GM18502 (cell line): ENCODE measurements around the gene ADGRG7.

ENCODE experiments used
- ATAC-seq: cut with Tn5 transposase; IDR thresholded peaks from one replicate; pipeline ENCODE4 v1.9.1; 2021; ENCODE audit warnings: mild to moderate bottlenecking; ENCODE audit not compliant: unreplicated experiment, poor library complexity

The ADGRG7 gene

DNA sequence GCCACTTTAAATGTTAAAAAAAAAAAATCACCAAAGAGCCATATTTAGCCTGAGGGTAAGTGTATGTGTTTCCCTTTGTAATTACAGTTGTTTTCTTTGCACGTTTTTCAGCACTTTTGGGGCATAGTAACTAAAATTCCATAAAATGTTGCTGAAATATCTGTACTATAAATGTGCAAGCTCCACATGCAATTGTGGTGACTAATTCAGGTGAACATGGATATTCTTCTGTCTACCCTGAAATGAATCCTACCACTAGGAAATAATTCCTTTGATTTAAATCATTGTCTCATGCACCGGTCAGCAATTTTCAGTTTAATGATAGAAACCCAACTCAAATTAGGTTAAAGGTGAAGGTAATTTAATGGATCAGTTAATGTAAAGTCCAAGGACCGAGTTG lies 86.8 kb downstream of the ADGRG7 start:
- ATAC-seq = no peak

DNA sequence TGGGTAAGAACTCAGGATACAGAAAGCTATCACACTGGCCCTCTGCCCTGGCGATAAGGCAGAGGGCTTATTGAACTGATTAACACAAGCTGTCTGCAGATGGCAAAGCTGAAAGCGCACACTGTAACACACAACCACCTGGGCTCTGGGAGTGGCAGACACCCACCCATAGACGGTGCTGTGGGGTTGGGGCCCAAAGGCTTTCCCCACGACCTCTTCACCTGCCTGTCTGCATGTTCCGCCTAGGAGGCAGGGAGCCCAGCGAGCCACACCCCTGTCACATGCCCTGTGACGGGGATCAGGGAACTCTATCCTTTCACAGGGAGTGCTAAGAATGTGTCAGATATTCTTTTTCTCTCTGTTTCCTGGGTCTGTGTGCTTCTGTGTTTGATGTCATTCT lies 87.8 kb downstream of the ADGRG7 start:
- no peak for ATAC-seq

DNA sequence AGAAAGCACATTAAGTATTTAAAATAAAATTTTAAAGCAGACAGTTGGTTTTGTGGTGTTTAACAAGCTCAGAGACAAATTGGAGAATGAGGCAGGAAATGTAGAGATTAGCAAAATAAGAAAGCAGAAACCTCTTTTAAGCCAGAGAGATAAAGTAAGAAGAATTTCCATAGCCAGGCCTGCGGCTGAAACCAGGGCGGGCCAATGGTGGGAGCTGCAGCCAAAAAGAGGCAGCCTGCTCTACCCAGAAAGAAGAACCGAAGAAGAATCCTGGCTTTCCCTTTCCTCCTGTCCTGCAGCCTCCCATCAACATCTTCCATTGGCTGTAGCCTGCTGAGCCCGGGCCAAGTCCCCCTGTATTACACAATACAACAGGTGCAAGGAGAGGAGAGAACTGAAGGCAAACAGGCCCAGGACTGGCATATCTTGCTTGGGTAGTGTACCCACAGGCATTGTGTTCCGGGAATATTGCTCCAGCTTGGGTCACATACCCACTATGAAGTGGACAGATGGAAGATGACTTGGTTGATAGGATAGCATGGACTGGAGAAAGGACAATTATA lies 88.4 kb downstream of the ADGRG7 start:
- ATAC-seq = no peak

DNA sequence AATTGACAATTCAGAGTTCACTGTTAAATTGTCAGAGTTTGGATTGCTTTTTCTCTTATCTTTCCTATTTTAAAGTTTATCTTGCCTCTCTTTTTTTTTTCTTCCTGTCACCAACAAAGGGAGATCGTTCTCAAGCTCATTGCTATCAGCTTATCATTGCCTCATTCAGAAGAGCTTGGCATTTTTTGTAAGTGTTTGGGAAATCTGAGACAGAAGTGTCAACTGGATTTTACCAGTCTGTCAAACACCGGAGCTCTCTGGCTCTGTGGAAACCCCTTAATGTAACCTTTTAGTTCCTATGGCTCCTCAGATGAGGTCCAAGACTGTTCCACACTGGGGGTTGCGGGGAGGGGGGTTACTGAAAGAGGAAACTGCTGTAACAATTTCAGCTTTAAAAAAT lies 89.3 kb downstream of the ADGRG7 start:
- no peak for ATAC-seq

DNA sequence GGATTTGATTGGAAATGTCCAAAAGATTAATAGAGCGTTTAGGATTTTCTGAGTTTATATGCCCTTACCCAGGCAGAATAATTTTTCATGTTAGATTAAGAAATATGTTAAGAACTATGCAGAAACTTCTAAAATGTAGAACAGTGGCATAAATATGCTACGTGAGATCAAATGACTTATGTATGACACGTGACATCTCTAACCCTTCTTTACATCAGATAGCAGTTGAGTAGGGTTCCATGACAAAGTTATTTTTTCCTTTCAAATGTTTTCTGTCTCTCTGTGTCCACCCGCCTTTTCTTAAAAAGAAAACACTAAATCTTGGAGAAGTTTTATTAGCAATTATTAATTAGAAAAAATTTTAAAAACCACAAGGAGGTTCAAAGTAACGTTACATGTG lies 91.3 kb downstream of the ADGRG7 start:
- ATAC-seq = no peak

DNA sequence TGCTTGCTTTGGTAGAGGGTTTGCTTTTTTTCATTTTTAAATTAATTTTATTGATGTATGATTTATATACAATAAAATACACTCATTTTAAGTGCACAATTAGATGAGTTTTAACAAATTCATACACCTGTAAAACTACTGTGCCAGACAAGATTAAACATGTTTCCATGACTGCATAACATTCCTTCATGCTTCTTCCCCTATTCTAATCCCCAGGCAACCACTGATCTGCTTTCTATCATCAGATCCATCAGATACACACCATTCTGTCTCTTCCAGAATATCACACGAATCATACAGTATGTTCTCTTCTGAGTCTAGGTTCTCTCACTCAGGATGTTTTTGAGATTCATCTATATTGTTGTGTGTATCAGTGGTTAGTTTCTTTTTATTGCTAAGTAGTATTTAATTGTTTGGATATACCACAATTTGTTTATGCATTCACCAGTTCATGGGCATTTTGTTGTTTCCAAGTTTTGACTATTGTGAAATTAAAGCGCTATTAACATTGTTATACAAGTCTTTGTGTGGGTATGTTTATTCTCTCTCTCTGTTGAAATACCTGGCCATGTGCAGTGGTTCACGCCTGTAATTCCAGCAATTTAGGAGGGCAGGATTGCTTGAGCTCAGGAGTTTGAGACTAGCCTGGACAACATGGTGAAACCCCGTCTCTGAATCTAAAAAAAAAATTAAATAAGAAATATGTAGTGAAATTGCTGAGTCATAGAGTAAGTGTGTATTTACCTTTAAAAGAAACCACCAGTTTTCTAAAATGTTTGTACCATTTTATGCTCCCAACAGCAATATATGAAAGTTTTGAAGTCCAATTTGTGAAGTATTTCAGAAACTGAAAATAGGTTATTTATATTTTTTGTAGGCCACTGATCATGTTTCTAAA lies 92.9 kb downstream of the ADGRG7 start:
- no peak for ATAC-seq

DNA sequence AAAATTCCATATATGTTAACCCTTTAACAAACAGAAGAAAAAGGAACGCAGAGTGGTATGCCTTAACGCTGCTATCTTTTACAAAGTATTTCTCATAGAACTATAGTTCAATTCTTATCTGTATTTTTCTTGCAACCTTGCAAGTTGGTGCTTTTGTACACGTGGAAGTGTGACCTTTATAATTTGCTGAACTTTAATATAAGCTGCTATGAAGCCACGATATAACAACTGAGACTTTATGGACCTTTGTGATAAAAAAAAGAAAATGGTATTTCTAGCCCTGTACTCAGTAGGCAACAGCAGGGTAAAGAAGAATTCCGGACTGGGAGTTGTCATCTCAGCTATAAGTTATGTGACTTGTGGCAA lies 93.6 kb downstream of the ADGRG7 start:
- no peak for ATAC-seq

DNA sequence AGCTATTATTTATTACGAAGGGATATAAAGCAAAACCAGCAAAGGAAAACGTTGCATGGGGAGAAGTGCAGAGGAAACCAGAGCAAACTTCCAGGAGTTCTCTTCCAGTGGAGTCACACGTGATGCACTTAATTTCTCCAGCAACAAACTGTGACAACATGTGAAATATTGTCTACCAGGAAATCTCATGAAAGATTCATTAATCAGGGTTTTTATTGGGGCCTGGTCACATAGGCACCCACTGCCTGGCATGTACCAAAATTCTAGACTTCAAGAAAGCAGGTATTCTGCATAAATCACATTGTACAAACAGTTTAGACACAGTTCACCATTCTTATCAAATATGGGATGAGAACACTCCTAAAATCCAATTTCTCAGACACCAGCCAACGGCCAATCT lies 94.5 kb downstream of the ADGRG7 start:
- ATAC-seq = no peak

DNA sequence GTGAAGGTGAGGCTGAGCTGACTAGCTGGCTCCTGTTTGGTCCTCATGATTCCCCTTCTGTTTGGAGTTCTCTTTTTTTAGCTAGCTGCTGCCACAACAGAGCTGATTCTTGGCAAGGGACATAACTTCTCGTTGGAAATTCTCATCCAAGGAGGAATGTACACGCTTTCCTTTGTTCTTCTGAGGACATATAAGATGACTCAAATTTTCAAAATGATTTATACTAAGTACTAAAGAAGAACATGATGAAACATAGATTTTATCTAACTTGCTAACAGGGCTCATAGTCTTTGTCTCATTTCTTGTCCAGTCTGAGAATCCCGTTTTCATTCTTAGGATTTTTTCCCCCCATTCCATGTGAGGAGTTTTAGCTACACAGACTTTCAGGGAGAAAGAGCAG lies 97.0 kb downstream of the ADGRG7 start:
- ATAC-seq = no peak

DNA sequence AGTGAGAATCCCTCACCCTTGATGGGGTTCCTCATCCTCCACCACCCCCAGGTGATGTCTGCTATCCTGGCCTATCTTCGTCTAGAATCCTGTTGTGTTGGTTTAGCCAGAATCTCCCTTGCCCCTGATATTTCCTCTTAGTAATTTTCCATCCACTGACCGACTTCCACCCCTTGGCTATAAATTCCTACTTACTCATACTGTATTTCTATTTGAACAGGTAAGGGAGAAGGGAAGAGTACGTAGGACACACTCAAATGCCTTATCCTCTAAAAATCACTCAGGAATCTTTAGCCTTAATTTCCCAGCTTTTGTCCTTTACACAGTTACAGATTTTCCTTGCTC lies 99.2 kb downstream of the ADGRG7 start:
- no peak for ATAC-seq

DNA sequence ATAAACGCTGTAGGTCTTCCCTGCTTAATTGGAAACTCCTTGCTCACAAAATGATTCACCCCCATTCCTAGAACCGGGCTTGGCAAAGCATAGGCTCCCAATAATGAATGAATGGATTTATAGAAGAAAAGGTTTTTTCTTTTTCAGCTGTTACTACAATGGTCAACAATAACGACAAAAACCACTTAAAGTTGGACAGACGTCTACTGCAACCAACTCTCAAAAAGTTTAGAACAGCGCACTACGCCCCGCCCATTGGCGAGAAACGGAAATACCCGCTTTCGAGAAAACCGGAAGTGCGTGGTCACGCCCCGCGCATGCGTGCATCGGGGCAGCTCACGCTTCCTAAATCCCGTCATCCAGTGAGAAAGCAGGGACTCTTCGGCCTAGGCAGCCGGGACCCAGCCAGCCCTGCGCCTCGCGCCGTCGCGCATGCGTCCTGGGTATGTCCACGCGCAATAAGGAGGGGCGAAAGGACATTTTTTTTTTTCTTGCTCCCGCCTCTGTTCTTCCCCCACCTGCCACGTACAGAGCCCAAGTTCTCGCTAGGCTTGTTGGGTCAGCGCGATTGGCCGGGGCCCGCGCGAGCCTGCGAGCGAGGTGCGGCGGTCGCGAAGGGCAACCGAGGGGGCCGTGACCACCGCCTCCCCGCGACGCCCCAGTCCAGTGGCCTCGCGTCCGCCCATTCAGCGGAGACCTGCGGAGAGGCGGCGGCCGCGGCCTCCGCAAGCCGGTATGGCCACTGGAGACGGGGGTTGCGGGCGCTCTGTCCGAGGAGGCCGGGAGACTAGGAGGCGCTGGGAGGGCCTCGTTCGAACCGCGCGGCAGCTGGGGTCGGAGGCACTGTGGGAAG lies 99.8 kb downstream of the ADGRG7 start, which contains the start of gene TFG:
TFG (plus strand) TSS at position 506 of the 853 bp plus-strand sequence. CDS start 4,192 bp downstream, outside the sequence.
- ATAC-seq = peak; percentile 92

DNA sequence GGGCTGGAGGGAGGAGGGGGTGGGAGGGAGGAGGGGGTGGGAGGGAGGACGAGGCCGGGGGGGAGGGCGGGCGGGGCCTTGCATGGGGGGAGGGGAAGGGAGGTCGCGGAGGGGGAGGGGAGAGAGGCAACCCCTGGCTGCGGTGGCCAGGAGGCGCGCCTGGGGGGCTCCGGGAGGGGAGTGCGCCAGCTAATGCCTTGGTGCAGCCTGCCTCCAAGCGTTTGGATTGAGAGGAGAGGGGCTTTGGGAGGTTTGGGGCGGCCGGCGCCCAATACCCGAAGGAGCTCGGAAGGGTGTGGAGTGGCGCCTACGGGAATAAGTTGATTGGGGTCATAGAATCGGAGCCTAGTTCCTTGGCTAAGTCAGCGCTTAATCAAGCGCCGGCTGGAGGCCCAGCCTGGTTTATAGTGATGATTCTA lies 100.5 kb downstream of the ADGRG7 start:
- peak; percentile 8 for ATAC-seq

DNA sequence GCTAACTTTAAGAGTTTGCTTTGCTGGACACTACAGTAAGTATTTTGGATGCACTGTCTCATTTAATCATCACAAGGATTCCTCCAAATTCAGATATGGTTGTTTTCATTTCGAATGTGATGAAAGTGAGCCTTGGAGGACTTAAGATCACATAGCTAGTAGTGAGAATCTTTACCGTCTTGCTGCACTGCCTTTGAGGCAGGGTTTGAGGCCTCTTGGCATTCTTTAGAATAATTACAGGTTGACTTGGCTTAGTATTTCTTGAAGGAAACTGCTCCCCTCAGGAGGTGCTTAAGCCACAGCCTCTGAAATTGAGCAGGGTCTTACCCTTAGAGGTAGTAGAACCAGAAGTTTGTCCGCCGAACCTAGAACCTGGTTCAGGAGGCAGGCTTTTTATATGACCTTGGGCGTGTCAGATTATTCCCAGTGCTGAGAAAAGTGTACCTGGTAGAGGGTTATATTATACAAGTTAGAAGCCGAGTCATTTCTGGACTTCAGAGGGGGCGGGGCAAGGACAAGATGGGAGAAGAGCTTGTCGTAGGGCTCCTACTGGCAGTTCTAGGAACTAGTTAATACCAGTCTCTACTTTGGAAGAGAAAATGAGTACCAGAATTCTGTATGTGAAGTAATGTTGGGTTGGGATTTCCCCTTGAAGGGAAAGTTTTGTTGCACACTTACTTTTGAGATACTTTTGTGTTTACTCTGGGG lies 101.0 kb downstream of the ADGRG7 start:
- peak; percentile 54 for ATAC-seq

DNA sequence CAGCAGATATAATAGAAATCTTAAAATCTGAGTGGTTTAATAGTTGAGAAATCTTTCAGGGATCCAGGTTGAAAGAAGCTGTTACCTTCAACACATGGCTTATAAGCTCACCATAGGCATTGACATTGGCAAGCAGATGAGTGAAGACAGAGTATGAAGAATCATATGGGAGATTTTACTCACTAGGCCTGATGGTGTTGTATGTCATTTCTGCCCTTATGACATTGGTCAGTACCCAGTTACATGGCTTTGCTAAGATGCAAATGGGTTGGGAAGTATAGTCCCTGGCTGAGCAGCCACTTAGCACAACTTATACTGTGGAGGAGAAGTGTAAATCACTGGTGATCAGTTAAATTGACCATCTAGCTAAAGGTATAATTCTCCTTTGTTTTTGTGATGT lies 105.8 kb downstream of the ADGRG7 start:
- no peak for ATAC-seq

DNA sequence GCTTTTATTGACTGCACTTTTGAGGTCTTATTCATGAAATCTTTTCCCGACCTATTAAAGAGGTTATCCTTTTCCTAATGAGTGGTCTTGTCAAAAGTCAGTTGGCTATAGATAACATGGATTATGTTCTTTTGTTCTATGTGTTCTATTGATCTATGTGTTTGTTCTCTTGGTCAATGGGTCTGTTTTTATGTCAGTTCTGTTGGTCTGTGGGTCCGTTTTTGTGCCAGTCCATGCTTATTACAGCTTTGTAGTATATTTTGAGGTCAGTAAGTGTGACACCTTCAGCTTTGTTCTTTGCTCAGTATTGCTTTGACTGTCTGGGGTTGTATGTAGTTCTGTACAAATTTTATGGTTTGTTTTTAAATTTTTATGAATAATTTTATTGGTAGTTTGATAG lies 107.7 kb downstream of the ADGRG7 start:
- ATAC-seq = no peak

DNA sequence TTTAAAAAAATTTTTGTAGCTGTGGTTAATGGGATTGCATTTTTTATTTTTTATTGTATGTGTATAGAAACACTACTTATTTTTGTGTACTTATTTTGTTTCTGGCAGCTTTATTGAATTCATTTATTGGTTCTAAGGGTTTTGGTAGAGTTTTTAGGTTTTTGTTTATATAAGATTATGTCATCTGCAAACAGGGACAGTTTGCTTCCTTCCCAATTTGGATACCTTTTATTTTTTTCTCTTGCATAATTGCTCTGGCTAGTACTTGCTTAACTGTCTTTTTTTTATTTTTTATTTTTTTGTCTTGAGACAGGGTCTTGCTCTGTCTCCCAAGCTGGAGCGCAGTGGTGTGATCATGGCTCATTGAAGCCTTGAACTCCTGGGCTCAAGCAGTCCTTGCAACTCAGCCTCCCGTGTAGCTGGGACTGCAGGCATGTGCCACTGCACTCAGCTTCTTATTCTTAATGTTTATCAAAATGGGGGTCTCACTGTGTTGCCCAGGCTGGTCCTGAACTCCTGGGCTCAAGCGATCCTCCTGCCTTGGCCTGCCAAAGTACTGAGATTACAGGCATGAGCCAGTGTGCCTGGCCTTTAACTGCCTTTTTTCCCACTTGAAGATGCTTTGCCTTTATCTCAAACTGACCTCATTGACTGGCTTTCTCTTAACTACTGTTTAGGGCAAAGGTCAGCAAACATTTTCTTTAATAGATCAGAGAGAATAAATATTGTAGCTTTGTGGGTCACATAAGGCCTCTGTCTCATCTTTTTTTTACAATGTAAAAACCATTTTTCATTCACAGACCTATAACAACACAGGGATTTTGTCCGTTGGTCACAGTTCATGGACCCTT lies 108.5 kb downstream of the ADGRG7 start:
- ATAC-seq = no peak

DNA sequence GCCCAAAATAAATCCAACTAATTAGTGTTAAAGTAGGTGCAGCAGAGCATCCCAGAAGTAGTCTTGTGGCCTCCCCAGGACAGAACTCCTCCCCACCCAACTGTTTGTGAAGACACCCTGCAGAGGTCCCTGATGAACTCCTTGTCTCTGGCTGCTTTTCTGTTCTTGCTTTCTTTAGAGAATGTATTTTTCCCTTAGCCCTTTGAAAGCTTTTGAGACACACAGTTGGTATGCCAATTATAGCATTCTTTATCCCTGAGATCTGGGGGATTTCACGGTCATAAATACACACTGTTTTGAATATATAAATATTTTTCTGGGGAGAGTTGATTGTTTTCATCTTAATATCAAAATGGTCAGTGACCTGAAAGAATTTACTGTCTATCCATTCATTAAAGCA lies 109.7 kb downstream of the ADGRG7 start:
- no peak for ATAC-seq

DNA sequence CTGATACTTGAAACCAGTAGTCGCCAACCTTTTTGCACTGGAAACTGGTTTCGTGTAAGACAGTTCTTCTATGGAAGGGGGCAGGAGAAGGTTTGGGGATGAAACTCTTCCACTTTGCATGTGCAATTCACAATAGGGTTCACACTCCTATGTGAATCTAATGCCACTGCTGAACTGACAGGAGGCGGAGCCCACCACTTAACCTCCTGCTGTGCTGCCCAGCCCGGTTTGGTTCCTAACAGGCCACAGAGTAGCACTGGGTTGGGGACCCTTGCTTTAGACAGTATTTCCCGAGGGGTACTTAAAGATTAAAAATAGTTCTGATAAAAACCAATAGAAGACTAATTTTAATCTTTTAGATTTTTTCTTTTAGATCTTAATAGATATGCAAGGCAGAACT lies 111.0 kb downstream of the ADGRG7 start:
- no peak for ATAC-seq

DNA sequence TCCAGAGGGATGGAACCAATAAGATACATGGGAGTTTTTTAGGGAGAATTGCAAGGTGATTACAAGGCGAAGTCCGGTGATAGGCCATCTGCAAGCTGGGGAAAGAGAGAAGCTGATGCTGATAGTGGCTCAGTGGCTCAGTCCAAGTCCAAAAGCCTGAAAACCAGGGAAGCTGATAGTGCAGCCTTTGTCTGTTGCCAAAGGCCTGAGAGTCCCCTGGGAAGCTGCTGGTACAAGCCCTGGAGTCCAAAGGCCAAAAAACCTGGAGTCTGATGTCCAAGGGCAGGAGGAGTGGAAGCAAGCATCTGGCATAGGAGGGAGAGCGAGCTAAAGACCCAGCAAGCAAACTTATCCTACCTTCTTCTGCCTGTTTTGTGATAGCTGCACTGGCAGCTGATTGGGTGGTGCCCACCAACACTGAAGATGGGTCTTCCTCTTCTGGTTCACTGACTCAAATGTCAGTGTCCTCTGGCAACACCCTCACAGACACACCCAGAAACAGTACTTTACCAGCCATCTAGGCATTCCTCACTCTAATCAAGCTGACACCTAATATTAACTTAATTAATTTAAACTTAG lies 116.6 kb downstream of the ADGRG7 start:
- no peak for ATAC-seq
